ENCODE data around the gene PSMD8.
"Not testable (repeated sequence)": the region's sequence is repeated elsewhere in the genome, so short reads cannot be mapped to it uniquely, and the experiment has no call there.

The PSMD8 gene

GRCh38 chr19:38388349-38389100 lies 14.2 kb downstream of the PSMD8 start, which contains the start of gene SPRED3:
Gene SPRED3 (plus strand): TSS chr19:38388697. CDS start chr19:38390303, 1,606 bp downstream.
- no peak for DNase-seq

GRCh38 chr19:38389101-38389925 lies 14.9 kb downstream of the PSMD8 start:
- DNase-seq = no peak

- DNase-seq = no peak
Measured at GRCh38 chr19:38389957-38390924, 15.9 kb downstream of the PSMD8 start.

GRCh38 chr19:38391911-38392464 lies 17.6 kb downstream of the PSMD8 start:
- no peak for DNase-seq

GRCh38 chr19:38392707-38393308 lies 18.4 kb downstream of the PSMD8 start:
- DNase-seq = no peak

- no peak for DNase-seq
Measured at GRCh38 chr19:38394488-38394887, 20.1 kb downstream of the PSMD8 start.

- no peak for DNase-seq
Measured at GRCh38 chr19:38395381-38396114, 21.2 kb downstream of the PSMD8 start.

GRCh38 chr19:38399081-38399480 lies 24.7 kb downstream of the PSMD8 start:
- no peak for DNase-seq

- no peak for DNase-seq
Measured at GRCh38 chr19:38399537-38399936, 25.2 kb downstream of the PSMD8 start.

- DNase-seq = no peak
Measured at GRCh38 chr19:38400361-38400760, 26.0 kb downstream of the PSMD8 start.

GRCh38 chr19:38401148-38401547 lies 26.8 kb downstream of the PSMD8 start:
- DNase-seq = no peak

GRCh38 chr19:38402623-38402966 lies 28.2 kb downstream of the PSMD8 start:
- no peak for DNase-seq

- DNase-seq = peak; percentile 94
Measured at GRCh38 chr19:38402967-38403674, 28.8 kb downstream of the PSMD8 start, which contains the start of gene FAM98C. Gene FAM98C (plus strand): TSS chr19:38403093. CDS start chr19:38403154, 61 bp downstream.

GRCh38 chr19:38404858-38405257 lies 30.5 kb downstream of the PSMD8 start:
- no peak for DNase-seq

GRCh38 chr19:38405276-38405675 lies 30.9 kb downstream of the PSMD8 start:
- DNase-seq = no peak

- no peak for DNase-seq
Measured at GRCh38 chr19:38409631-38410133, 35.3 kb downstream of the PSMD8 start.

GRCh38 chr19:38410407-38410806 lies 36.0 kb downstream of the PSMD8 start:
- not testable (repeated sequence) for DNase-seq

- DNase-seq = no peak
Measured at GRCh38 chr19:38411041-38411712, 36.8 kb downstream of the PSMD8 start.

GRCh38 chr19:38411898-38412297 lies 37.5 kb downstream of the PSMD8 start:
- DNase-seq = not testable (repeated sequence)

- DNase-seq = no peak
Measured at GRCh38 chr19:38412491-38412890, 38.1 kb downstream of the PSMD8 start.

Measured in GDM1 (cell line).